Measurements from ENCODE around the gene ACTN1.

GRCh38 chr14:68882235-68882634 is 96.9 kb downstream of the ACTN1 start:
- TF ChIP-seq CTCF (IDR thresholded peaks at IDR 0.05), result no peak
- TF ChIP-seq EP300 (IDR thresholded peaks at IDR 0.05), result no peak
- TF ChIP-seq POLR2A (IDR thresholded peaks at IDR 0.05), result no peak

All from suprapubic skin (tissue), 3 donors.